ENCODE data around the gene FAM181A.
A peak's percentile ranks its signal among the peaks of the same experiment; 100 is the strongest.

The FAM181A gene

DNA sequence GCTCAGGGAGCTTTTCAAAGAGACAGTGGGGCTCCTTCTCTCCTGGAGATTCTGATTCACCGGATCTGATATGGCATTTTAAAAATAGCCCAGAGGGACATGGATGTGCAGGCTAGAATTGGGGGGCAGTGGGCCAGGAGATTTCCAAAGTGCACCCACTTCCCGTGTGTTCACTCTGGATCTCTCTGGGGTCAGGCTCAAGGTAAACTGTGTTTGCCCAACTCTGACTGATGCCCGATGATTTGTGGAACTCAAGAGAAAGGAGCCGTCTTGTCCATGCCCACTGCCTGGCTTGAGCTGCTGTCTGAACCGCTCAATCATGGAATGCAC, 17.9 kb downstream of the FAM181A start:
- H3K4me3 ChIP-seq (ENCODE audit: low read length): no peak overlapping the region
- no peak for TF ChIP-seq ZNF274 (IDR thresholded peaks at IDR 0.05; ENCODE audit: low read depth, low read length)

DNA sequence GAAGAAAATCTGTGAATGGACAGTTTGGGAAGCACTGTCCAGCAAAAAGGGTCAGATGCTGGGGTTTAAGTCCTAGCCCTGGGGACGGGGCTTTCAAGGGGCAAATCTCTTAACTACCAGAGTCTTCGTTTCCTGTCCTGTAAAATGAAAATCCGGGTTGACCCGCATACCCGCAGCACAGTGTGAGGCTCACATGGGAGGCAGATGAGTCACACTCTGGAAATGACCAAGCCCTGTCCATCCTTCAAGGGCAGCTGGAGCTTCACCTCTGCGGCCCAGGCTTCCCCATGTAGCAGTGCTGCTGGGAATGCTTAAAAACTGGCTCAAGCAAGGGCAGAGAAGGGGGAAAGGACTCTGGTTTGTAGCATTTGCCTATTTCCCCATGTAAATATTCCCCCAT, 19.0 kb downstream of the FAM181A start:
- H3K4me3 ChIP-seq (ENCODE audit: low read length): no peak overlapping the region
- no peak for TF ChIP-seq ZNF274 (IDR thresholded peaks at IDR 0.05; ENCODE audit: low read depth, low read length)

DNA sequence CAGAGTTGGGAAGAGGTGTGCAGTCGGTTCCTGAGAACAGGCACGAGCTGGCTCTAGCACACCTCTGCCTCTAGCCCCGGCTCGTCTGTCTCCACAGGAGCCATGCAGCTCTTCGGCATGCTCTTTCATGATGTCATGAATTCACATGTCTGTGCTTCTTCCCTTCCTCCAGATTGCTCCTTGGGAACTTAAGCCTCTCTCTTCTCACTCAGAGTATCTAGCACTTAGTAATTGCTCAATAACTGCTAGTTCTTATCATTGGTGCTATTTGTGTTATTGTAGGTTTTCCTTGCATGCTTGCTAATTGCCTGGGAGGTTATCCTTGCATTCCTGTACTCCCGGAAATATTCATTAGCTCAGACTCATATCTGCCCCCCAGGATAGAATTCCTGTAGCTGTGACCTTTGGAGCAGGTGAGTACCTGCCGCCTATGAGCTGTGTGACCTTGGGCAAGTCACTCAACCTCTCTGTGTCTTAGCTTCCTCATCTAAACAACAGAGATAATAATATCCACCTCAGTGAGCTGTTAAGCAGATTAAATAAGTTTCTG, 19.5 kb downstream of the FAM181A start:
- no peak for TF ChIP-seq ZNF274 (IDR thresholded peaks at IDR 0.05; ENCODE audit: low read depth, low read length)

DNA sequence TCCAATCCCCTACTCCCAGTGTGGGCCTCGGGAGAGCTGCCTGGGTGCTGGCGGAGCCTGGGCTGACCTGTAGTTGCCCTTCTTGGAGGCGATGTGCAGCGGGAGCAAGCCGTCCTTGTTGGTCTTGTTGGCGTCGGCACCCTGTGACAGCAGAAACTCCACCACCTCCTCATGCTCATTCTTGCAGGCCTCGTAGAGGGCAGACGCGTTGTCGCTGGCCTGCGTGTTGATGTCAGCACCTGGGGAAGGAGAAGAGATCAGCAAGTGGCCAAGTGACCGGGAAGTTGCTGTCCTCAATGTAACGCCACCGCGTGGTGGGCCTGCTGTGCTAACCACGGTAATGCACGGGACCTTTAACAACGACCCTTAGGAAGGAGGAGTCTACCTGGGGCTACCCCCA, 20.1 kb downstream of the FAM181A start:
- no peak overlapping the region for H3K4me3 ChIP-seq (ENCODE audit: low read length)
- no peak for TF ChIP-seq ZNF274 (IDR thresholded peaks at IDR 0.05; ENCODE audit: low read depth, low read length)

More for the DNA sequence above, 19.5 kb downstream of the FAM181A start:
- no peak overlapping the region for H3K4me3 ChIP-seq (ENCODE audit: low read length)

DNA sequence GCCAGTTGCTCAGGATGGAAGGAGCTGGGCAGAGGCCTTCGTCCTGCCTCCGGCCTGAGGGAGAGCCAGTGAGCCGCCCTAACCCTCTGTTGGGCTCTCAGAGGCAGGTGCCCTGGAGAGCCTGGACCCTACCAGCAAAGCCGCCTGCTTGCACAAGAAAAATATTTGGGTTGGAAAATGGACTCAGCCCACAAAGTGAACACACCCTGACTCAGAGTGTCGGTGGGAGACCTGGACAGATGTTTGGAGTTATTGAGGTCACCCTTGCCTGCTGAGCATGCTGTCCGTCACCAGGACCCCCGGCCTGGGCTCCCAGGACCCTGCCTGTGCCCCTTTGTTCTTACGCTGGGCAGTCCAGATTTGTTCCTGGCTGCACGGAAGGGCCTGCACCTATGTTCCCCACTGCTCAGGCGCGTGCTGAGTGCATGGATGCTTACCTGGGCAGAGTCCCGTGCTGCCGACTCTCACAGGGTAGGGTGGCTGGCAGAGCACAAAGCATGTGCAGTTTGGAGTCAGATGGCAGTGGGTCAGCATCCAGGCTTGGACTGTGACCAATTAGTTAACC, 22.4 kb downstream of the FAM181A start:
- no peak for TF ChIP-seq ZNF274 (IDR thresholded peaks at IDR 0.05; ENCODE audit: low read depth, low read length)
- H3K4me3 ChIP-seq (ENCODE audit: low read length): no peak overlapping the region

DNA sequence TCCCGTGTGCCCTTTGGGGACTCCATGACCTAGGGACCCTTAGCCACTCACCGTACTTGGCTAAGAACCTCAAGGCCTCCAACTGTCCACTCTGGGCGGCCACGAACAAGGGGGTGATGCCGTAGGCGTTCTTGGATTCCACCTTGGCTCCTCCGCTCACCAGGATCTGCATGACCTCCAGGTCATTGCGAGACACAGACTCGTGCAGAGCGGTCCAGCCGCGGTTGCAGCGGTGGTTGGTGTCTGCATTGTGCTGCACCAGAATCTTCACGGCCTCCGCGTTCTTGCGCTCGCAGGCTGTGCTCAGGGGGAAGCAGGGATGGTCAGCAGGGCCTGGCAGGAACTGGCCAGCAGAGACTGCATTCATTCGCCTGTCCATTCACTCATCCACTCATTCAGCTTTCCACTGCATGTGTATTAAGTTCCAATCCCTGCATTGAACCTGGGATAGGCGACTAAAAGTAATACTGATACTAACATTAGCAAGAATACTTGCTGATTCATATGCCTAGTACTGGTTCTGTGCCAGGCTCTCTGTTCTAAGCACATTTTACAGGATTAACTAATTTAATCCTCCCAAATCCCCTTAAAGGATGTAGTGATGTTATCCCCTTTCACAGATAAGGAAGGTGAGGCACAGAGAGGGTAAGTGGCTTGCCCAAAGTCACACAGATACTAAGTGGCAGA, 23.9 kb downstream of the FAM181A start:
- no peak overlapping the region for H3K4me3 ChIP-seq (ENCODE audit: low read length)
- TF ChIP-seq ZNF274 (IDR thresholded peaks at IDR 0.05; ENCODE audit: low read depth, low read length): no peak

DNA sequence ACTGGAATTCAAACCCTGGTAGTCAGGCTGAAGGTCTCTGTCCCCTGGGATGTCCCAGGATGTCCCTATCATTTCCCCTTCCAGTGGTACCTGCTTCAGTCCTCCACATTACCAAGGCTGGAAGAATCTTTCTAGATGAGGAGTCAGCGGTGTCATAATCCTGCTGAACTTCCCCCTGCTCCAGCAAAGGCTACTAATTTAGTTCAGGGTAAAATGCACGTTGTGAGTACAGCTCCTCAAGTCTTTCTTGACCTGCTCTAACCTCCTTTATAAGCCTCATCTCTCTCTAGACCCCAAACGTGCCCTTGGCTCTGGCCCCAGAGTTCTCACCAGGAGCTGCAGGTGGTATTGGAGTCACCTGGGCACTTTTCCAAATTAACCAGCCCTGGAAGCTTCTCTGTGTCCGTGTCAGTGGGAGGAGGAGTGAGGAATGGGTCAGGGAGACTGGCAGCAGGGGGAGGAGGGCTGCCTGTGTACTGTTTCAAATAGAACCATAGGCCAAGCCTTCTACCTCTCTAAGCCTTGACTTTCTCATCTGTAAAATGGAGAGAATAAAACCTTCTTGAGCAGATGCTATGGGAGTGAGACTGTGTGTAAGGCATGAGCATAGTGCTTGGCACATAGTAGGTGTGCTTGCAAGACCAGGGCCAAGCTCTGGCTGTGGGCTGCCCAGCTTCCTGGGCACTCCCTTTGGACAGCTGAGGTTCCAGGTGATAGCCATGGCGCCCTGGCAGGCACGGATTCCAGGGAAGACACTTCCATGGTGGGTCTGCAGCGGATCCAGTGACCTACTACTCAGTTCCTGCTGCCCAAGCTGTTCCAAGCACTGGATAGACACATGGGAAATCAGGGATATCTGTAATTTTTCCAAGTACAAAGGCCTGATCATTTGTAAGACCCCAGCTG, 24.7 kb downstream of the FAM181A start:
- TF ChIP-seq ZNF274 (IDR thresholded peaks at IDR 0.05; ENCODE audit: low read depth, low read length): no peak

DNA sequence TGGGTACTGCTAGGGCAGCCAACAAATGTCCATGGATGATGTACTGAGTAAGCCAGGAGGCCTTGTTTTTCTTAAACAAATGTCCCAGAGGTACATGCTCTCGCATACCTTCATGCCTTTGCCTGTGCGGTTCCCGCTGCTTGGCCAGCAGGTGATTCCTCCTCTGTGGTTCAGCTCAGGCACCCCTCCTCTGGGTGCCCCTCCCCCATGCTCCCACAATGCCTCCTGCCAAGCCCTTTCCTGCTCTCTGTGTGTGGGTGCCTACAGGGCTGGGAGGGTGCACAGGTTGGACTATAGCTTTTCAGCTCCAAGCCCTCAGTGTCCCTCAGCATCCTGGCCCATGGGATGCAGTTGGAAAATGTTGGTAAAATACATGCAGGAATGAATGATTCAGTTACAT, 25.7 kb downstream of the FAM181A start:
- no peak overlapping the region for H3K4me3 ChIP-seq (ENCODE audit: low read length)
- TF ChIP-seq ZNF274 (IDR thresholded peaks at IDR 0.05; ENCODE audit: low read depth, low read length): no peak

More for the DNA sequence above, 24.7 kb downstream of the FAM181A start:
- no peak overlapping the region for H3K4me3 ChIP-seq (ENCODE audit: low read length)

DNA sequence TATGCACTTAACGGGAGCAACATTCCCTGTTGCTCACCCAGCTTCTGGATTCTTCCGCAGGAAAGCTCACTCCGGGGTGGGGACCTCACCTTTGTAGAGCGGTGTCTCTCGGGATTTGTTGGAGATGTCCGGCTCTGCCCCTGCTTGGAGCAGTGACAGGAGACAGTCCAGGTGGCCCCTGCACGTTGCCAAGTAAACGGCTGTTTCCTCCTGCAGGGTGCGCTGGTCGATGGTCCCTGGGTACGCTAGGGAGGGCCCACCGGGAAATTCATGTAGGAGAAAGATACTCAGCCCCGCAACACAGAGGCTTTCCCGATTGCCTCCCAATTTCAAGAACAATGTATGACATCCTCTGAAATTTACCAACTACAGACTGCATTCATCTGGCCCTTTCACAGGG, 26.1 kb downstream of the FAM181A start:
- no peak overlapping the region; the same call in 1 of the 2 replicates for H3K4me3 ChIP-seq (ENCODE audit: low read length)
- TF ChIP-seq ZNF274 (IDR thresholded peaks at IDR 0.05; ENCODE audit: low read depth, low read length): no peak

DNA sequence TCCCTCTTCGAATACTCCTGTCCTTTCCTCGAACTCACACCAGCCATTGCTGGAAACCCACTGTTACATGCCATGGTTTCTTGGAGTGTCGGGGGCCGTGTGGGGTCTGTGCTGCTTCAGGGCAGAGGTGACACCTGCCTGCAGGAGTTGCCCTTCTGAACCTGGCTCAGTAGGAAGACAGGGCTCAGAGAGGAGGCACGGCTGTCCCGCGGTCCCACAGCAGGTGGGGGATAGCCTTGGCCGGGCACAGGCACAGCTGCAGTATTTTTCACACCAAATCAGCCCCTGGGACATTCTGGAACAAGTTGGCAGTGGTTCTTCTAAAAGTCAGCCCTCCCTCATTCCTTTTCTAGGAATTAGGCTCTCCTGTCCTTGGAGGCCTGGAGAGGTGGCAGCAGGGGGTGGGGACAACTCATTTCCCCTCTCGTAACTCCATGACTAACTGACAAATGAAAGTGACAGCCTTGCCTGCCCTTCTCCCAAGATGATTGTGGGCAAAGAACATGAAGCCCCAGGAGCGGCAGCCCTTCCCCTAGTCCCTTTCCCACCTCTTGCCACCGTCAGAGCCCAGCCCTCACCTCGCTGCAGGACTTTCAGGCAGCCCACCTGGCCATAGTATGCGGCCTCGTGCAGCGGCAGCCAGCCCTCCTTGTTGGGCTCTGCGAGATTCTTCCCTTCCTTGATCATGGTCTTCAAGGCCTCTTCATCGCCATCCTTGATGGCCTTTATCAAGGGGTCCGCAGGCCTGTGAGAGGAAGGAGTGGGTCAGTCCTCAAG, 26.8 kb downstream of the FAM181A start:
- TF ChIP-seq ZNF274 (IDR thresholded peaks at IDR 0.05; ENCODE audit: low read depth, low read length): no peak

DNA sequence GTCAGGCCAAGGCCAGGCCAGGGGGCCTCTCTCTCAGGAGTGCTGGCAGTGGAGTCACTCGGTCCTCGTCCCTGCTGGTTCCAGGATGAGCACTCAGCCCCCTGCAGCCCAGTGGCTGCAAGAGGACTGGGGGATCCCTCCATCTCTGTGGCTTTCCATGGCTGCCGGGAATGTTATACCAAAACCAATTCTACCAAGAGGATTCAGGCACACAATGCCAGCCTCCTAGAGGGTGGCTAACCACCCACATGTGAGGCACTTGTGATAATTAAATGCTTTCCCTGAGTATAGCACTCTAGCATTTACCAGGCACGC, 27.3 kb downstream of the FAM181A start:
- TF ChIP-seq ZNF274 (IDR thresholded peaks at IDR 0.05; ENCODE audit: low read depth, low read length): no peak
- H3K4me3 ChIP-seq (ENCODE audit: low read length): peak overlapping the region; percentile 19; the same call in 1 of the 2 replicates

More for the DNA sequence above, 26.8 kb downstream of the FAM181A start:
- H3K4me3 ChIP-seq (ENCODE audit: low read length): peak overlapping the region; percentile 19; the same call in 1 of the 2 replicates

DNA sequence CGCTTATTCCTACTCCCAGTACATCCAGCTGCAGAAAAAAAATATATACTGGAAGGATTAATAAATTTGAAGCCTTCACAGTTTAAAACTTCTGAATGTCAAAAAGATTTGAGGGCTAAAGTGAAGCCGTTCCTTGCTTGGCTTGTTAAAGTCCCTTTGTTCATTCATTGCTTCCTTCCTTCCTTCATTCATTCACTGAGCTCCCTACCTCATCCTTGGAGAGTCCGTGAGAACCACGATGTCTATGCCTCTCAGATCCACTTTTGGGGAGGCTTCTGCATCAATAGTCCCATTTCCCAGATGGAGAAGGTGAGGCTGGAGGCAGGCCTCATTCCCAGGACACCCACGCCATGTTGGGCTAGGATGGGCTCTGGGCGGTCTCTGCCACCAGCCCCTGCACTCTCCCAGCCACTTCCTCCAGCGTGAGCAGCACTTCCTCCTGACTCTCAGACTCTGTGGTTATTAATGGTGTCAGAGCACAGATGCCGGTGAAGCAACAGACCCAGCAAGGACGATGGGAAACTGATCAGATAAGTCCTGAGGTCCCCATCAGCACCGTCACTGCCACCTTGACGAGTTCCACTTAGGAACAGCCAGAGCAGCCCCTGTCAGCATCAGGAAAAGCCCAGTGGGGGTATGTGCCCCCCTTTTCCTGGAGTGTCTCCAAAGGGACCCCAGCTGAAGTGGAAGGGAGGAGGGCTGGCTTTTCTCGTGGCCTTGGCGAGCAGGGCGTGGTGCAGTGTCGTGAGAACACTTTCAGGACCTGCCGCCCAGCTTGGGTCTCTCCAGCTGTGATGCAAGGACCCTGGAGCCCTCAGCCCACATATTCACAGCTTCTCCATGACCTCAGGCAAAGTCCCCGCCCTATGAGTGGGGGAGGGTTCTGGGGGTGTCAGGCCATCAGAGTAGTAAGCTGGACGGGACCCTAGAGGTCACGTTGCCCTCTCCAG, 28.0 kb downstream of the FAM181A start:
- H3K4me3 ChIP-seq (ENCODE audit: low read length): peak overlapping the region; percentile 45; the same call in 1 of the 2 replicates
- no peak for TF ChIP-seq ZNF274 (IDR thresholded peaks at IDR 0.05; ENCODE audit: low read depth, low read length)
